AG08395 (cell line): Measurements from ENCODE around the gene RANBP9.

Experiments used
- DNase-seq: peaks from one replicate; pipeline ENCODE4 v3.0.0; 2012; ENCODE audit warnings: mixed read lengths, low spot score

RANBP9 gene

GRCh38 chr6:13648850-13649249 lies 62.8 kb downstream of the RANBP9 start:
- no peak for DNase-seq

- DNase-seq = no peak
Measured at GRCh38 chr6:13643125-13643524, 68.5 kb downstream of the RANBP9 start.

GRCh38 chr6:13641315-13641714 lies 70.3 kb downstream of the RANBP9 start:
- DNase-seq = no peak

- no peak for DNase-seq
Measured at GRCh38 chr6:13638626-13639025, 73.0 kb downstream of the RANBP9 start.

- DNase-seq = no peak
Measured at GRCh38 chr6:13638014-13638413, 73.6 kb downstream of the RANBP9 start.

GRCh38 chr6:13635948-13636658 lies 75.5 kb downstream of the RANBP9 start:
- no peak for DNase-seq

GRCh38 chr6:13633343-13633742 lies 78.3 kb downstream of the RANBP9 start:
- no peak for DNase-seq

- no peak for DNase-seq
Measured at GRCh38 chr6:13630499-13630898, 81.1 kb downstream of the RANBP9 start.

- no peak for DNase-seq
Measured at GRCh38 chr6:13629459-13630116, 82.0 kb downstream of the RANBP9 start.

- DNase-seq = peak; percentile 45
Measured at GRCh38 chr6:13624871-13625288, 86.8 kb downstream of the RANBP9 start.

GRCh38 chr6:13617066-13617465 lies 94.6 kb downstream of the RANBP9 start:
- DNase-seq = no peak

GRCh38 chr6:13615792-13616120 lies 95.9 kb downstream of the RANBP9 start:
- DNase-seq = peak; percentile 45

GRCh38 chr6:13614926-13615791 lies 96.5 kb downstream of the RANBP9 start, which contains the start of gene NOL7:
TSS of gene NOL7 (plus strand) at chr6:13615335. CDS start at chr6:13615359, 24 bp downstream.
- DNase-seq = peak; percentile 99

- peak; percentile 36 for DNase-seq
Measured at GRCh38 chr6:13614126-13614925, 97.3 kb downstream of the RANBP9 start.

- no peak for DNase-seq
Measured at GRCh38 chr6:13613029-13613594, 98.5 kb downstream of the RANBP9 start.

GRCh38 chr6:13611715-13612114 lies 99.9 kb downstream of the RANBP9 start:
- no peak for DNase-seq

- DNase-seq = no peak
Measured at GRCh38 chr6:13605634-13606033, 106.0 kb downstream of the RANBP9 start.

- no peak for DNase-seq
Measured at GRCh38 chr6:13604546-13605416, 106.9 kb downstream of the RANBP9 start.

- DNase-seq = no peak
Measured at GRCh38 chr6:13604135-13604534, 107.5 kb downstream of the RANBP9 start.

- no peak for DNase-seq
Measured at GRCh38 chr6:13600036-13600435, 111.6 kb downstream of the RANBP9 start.

- no peak for DNase-seq
Measured at GRCh38 chr6:13597073-13597472, 114.6 kb downstream of the RANBP9 start.
